Measurements from ENCODE around the gene COL15A1. TPM values are rescaled to one million over a fixed set of nuclear protein-coding genes. Genes with fewer than 3 reads are reported as not detected.

The COL15A1 gene
- total RNA-seq, 1 experiment from 2014 or later, result not detected

- no peak for DNase-seq (ENCODE audit: unreplicated experiment)
- ChIA-PET POLR2A (interaction anchor here (0.6 kb wide), 1 partner anchor 592 kb away, joined by 4 read pairs; no protein-coding TSS in a partner anchor), CTCF (interaction anchor here (0.6 to 1.3 kb wide), 3 partner anchors 8 to 115 kb away, joined by 3 to 4 read pairs (median 4); no protein-coding TSS in a partner anchor)
- intact Hi-C loops (cut with micrococcal nuclease), result no loop called here
- Mint-ChIP-seq H3K27ac (ENCODE audit: low read depth, unreplicated experiment) (no peak overlapping the region), H3K9me3 (ENCODE audit: unreplicated experiment) (no peaks in the 10 kb centered on the region), H3K4me3 (ENCODE audit: unreplicated experiment) (no peak overlapping the region), H3K27me3 (ENCODE audit: insufficient read depth, unreplicated experiment) (no peaks in the 10 kb centered on the region), H3K4me1 (ENCODE audit: insufficient read depth, unreplicated experiment) (peaks cover 28% of the 10 kb centered on the region), H3K36me3 (ENCODE audit: insufficient read depth, unreplicated experiment) (no peaks in the 10 kb centered on the region)
- TF ChIP-seq CTCF (IDR thresholded peaks at IDR 0.05; ENCODE audit: unreplicated experiment), result no peak
- no TSS peak for BruUV-seq (replicated peaks)
These were observed 171.3 kb downstream of the COL15A1 start for GRCh38 chr9:99114846-99115500.

GRCh38 chr9:99116003-99116411 is 172.3 kb downstream of the COL15A1 start:
- H3K9me3 Mint-ChIP-seq (ENCODE audit: unreplicated experiment), result no peaks in the 10 kb centered on the region
- ChIA-PET CTCF (interaction anchor here (1.1 kb wide), 1 partner anchor 11 kb away, joined by 5 read pairs; no protein-coding TSS in a partner anchor), POLR2A (interaction anchor here (0.6 to 1.4 kb wide), 2 partner anchors 10 to 1484 kb away, joined by 3 to 9 read pairs; no protein-coding TSS in a partner anchor)
- no peak for DNase-seq (ENCODE audit: unreplicated experiment)
- H3K27me3 Mint-ChIP-seq (ENCODE audit: insufficient read depth, unreplicated experiment), result no peaks in the 10 kb centered on the region
- H3K36me3 Mint-ChIP-seq (ENCODE audit: insufficient read depth, unreplicated experiment), result no peaks in the 10 kb centered on the region
- H3K27ac Mint-ChIP-seq (ENCODE audit: low read depth, unreplicated experiment), result no peak overlapping the region
- H3K4me3 Mint-ChIP-seq (ENCODE audit: unreplicated experiment), result no peak overlapping the region
- peaks cover 24% of the 10 kb centered on the region for H3K4me1 Mint-ChIP-seq (ENCODE audit: insufficient read depth, unreplicated experiment)
- intact Hi-C loops (cut with micrococcal nuclease), result no loop called here
- TF ChIP-seq CTCF (IDR thresholded peaks at IDR 0.05; ENCODE audit: unreplicated experiment), result no peak
- no TSS peak for BruUV-seq (replicated peaks)

GRCh38 chr9:99118782-99119466 is 175.2 kb downstream of the COL15A1 start:
- CTCF ChIA-PET, result no interaction called here
- H3K4me3 Mint-ChIP-seq (ENCODE audit: unreplicated experiment), result no peak overlapping the region
- POLR2A ChIA-PET, result interaction anchor here (1.0 to 1.4 kb wide), 2 partner anchors 13 to 48 kb away, joined by 3 to 4 read pairs; no protein-coding TSS in a partner anchor
- H3K27ac Mint-ChIP-seq (ENCODE audit: low read depth, unreplicated experiment), result no peak overlapping the region
- intact Hi-C loops (cut with micrococcal nuclease), result no loop called here
- peaks cover 16% of the 10 kb centered on the region for H3K4me1 Mint-ChIP-seq (ENCODE audit: insufficient read depth, unreplicated experiment)
- no peaks in the 10 kb centered on the region for H3K27me3 Mint-ChIP-seq (ENCODE audit: insufficient read depth, unreplicated experiment)
- TF ChIP-seq CTCF (IDR thresholded peaks at IDR 0.05; ENCODE audit: unreplicated experiment), result no peak
- no peaks in the 10 kb centered on the region for H3K9me3 Mint-ChIP-seq (ENCODE audit: unreplicated experiment)
- no peaks in the 10 kb centered on the region for H3K36me3 Mint-ChIP-seq (ENCODE audit: insufficient read depth, unreplicated experiment)
- no TSS peak for BruUV-seq (replicated peaks)
- no peak for DNase-seq (ENCODE audit: unreplicated experiment)

DNA sequence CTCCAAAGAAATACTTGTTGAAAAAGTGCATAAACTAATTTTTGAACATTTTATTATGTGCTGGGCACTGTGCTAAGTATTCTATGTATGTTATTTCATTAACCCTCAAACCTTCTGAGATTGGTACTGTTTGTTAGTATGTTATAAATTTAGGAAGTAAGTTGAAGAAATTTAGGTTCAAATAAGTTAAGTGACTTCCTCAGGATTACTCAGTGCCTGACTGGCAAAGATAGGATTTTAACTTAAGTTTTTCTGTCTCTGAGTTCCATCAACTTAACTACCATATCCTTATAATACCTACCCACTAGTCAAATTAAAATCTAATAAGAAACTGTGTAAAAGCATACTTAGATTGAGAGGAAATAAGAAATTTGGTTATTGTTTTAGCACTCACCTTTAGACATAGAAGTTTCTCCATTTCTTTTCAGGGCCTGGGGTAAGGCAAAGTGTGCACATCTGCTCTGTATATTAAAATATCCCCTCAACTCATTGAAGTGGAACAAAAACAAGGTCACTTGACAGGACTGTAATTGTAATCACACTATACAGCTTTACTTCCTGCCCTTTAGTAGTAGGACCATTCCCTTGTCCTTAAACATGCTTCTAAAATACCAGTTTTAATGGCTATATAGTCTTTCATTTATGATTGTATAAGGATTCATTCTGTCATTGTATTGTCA is 176.4 kb downstream of the COL15A1 start:
- Mint-ChIP-seq H3K9me3 (ENCODE audit: unreplicated experiment) (no peaks in the 10 kb centered on the region), H3K4me3 (ENCODE audit: unreplicated experiment) (no peak overlapping the region), H3K4me1 (ENCODE audit: insufficient read depth, unreplicated experiment) (peaks cover 16% of the 10 kb centered on the region), H3K27me3 (ENCODE audit: insufficient read depth, unreplicated experiment) (no peaks in the 10 kb centered on the region), H3K27ac (ENCODE audit: low read depth, unreplicated experiment) (no peak overlapping the region), H3K36me3 (ENCODE audit: insufficient read depth, unreplicated experiment) (no peaks in the 10 kb centered on the region)
- TF ChIP-seq CTCF (IDR thresholded peaks at IDR 0.05; ENCODE audit: unreplicated experiment), result no peak
- intact Hi-C loops (cut with micrococcal nuclease), result no loop called here
- ChIA-PET POLR2A (interaction anchor here (1.4 kb wide), 1 partner anchor 14 kb away, joined by 4 read pairs; no protein-coding TSS in a partner anchor), CTCF (no interaction called here)
- BruUV-seq (replicated peaks), result no TSS peak
- DNase-seq (ENCODE audit: unreplicated experiment), result no peak

Measured in MCF 10A (cell line).